GM19438 (cell line): ENCODE data around the gene USH2A.
"Not testable (repeated sequence)": the region's sequence is repeated elsewhere in the genome, so short reads cannot be mapped to it uniquely, and the experiment has no call there.

ENCODE experiments used
- ATAC-seq: cut with Tn5 transposase; IDR thresholded peaks from one replicate; pipeline ENCODE4 v1.9.1; 2021; ENCODE audit warnings: low read depth; ENCODE audit not compliant: unreplicated experiment

The USH2A gene

DNA sequence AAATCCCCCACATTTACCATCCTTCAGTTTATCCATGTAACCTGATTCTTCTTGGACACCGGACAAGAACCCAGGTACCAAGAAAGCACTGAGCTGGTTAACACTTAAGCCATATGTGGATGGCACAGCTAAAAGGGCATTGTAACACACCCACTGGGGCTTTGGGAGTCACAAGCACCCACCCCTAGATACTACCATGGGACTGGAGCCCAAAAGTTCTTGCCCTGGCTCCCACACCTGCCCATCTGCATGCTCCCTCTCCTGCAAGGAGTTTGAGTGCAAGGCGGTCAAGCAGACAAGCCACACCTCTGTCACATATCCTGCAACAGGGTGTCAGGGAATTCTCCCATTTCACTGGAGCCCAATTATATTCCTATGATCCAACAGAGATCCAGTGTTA lies 270.1 kb downstream of the USH2A start:
- ATAC-seq, result no peak

DNA sequence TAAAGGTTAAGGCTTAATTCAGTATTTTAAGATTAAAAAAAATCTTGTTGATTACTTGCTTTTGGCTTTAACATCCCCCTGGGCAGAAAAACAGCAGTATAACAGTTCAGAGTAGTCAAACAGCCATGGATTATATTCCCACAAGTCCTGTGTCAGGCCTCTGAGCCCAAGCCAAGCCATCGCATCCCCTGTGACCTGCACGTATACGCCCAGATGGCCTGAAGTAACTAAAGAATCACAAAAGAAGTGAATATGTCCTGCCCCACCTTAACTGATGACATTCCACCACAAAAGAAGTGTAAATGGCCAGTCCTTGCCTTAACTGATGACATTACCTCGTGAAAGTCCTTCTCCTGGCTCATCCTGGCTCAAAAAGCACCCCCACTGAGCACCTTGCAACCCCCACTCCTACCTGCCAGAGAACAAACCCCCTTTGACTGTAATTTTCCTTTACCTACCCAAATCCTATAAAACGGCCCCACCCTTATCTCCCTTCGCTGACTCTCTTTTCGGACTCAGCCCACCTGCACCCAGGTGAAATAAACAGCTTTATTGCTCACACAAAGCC lies 277.7 kb downstream of the USH2A start:
- ATAC-seq, result not testable (repeated sequence)

DNA sequence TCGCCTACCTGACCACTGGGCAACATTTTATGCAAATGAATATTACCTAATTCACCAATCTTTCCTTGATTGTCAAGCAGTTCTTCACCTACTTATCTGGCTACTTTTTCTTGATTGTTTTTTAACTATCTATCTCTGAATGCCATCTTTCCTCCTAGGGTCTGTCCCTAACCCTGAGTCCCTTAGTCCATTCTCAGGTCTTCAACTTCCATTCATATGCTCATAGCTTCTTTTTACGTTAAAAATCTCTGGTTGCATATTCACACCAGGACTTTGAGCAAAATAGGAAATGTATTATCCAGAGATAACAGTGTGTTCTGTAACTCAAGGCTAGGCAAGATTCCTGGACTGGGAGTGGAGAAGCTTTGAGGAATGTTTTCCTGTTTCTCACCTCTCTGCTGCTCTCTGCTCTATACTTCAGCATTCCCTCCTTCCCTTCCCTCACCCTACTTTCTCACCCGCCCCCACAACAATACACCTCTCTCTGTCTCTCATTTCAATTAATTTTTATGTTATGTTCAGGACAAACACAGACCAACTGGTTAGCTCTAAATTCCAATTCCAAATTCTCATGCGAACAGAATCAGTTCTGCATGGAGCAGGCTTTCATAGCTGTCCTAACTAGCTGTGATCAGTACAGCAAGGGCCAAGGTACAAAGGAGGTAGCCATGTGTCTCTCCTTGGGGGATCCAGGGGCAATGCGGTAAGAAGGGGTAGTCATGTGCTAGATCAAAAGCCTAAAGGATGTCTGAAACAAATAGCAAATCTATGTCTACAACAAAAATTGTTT lies 278.4 kb downstream of the USH2A start:
- ATAC-seq, result no peak

DNA sequence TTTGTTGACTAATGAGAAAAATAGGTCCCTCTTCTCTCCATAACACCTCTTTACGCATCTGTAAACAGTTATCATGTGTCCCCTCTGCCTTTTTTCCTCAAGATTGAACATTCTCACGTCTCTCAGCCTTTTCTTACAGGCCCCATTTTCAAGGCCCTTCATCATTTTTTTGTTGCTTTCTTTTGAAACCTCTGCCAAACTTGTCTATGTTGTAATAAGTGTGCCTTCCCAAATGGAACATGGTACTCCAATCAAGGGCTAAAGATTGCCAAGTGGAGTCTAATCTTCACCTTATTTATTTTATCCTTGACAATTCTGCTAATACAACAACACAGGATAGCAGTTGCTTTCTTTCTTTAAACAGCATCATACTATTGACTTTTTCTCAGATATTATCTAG lies 280.3 kb downstream of the USH2A start:
- ATAC-seq, result no peak

DNA sequence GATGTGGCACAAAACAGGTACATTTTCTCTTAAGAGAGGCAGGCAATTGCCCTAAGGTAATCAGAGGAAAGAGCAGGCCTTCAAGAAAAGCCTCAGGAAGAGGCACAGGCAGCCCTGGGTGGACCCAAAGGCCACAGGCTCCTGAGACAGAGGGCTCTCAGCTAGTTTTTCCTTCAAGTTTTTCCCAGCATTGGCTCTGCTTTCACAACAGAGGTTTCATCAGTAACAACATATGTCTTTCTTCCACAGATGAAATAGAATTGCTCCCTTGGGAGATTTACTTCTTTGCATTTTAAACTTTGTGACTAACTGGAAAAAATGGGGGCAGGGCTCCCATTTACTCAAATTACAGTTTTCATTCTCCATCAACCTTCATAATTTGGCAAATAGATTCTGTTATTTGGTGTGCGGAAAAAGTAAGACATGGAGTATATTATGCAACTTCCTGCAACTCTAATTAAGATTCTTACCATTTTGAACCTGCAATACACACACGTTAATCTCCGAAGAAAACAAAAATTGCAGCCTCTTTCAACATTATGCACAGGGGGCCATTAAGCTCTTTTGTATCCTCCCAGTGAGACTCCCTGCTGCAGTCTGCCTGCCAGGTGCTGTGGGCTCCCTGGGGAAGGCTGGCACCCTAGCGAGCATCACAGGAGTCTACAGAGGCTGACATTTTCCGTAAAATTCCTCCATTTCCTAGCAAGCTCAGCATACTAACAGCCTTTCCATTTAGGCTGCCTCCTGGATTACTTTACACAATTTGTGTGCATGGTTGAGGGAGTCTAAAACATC lies 282.3 kb downstream of the USH2A start:
- ATAC-seq, result no peak

DNA sequence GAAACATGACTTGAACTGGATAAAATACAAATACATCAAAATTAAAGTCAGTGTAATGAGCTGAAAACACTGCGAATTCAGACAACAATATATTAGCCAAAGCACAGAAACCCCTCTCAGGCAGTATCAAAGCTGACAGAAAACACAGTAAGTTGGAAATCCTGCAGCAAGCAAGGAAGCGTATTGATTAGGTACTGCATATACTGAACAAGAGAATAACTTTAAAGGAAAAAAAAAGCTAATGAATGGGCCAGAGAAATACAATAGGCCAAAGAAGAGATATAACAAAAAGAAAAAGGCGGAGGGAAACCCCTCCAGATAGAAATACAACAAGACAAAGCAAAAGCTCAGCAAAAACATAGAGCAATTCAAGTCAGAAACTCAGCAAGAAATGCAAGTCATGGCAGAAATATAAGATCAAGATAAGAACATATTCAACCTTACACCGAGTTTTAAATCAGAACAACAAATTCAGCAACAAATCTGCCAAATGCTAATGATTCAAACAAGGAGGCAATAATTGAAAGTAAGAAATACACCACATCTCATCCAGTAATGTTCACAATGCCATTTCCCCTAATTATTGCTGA lies 299.0 kb downstream of the USH2A start:
- ATAC-seq, result no peak

DNA sequence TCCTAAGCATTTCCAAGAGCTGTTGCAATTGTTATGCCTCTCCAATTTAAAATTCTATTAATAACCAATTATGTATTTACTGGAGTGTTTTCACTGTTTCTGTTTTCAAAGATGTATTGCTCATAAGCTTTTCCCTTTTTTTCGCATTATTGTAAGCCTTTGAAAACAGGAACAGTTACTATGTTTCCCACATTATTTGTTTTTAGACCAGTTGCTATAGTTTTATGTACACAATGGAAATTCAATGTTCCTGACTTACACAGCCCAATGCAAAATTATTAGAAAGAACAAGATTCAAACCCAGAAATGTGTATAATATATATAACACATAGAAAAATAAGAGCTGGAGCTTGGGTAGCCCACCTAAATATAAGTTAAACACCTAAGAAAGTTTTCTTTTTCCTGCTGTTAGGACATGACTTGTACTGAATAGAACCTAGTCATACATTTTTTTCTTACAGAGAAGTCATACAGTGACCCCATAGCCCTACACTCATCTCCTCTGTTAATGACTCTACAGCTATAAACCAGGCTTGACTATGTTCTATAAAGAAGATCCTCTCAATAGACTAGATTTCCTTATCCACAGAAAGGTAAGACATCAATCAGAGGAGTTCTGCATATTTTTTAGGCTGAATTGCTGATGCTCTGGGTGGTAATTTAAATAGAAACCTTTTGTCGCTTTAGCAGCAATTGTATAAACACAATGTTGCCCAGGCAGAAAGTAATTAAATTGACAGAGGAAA lies 299.6 kb downstream of the USH2A start:
- ATAC-seq, result no peak

DNA sequence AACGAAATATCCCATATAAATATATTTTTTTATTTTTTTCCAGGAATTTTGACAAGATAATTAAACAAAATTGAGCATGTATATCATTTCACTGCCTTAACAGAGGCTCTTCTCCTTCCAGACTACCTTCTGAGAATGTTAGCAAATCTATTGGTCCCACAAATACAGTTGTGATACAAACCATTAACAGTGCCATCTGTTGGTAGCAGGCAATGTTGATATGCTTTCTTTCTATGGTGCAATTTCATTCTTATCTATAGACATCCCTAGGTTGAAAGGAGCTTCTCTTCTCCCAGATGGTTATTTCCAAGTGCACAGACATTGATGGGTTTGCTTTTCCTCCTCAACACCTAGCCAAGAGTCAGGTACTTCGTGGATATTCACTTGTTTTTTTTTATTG lies 303.6 kb downstream of the USH2A start:
- no peak for ATAC-seq

DNA sequence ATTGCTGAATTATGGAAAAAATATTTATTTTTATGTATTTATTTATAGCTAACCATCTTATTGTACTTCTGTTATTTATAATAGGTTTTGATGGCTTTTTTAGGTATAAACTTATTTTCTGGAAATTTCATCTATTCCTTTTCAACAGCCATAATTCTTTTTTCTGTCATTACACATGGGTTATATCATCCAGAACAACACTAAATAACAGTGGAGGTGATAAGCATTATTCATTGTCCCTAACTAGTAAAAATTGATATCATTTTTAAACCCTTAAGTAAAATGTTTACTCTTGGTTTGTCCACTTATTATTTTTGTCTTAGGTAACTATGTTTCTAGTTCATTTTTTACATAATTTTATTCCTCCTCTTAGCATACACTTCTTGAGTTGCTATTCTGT lies 309.1 kb downstream of the USH2A start:
- no peak for ATAC-seq

DNA sequence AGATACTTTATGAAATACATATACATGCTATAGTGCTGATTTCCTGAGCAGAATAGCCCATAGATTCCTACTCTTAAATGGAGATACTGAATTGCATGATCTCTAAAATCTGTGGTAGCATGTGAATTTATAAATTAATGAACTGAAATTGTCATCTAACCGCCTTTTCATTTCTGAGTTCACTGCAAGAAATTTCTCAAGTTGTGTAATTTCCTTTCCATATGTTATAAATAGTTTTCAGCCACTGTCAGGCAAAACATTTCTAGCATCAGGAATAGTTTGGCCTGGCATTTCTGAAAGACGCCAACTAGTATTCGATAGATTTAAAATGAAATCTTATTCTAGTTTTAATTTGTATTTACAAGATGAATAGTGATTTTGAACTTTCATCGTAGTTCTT lies 310.1 kb downstream of the USH2A start:
- no peak for ATAC-seq

DNA sequence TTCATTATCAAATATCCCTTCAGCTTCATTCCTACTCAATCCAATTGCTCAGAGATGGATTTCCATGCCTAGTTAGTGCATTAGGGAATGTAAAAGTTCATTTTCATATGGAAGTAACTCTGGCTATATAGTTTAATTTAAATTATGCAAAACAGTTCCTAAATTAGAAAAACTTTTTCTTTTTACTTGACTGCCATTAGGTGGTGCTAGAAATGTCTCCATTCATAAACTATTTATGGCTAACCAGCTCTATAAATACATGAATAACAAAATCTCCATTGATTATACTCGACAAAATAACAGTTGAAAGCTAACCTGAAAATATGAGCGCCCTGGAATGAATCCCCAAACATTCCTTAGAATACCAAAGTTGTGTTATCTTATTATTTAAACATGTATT lies 311.4 kb downstream of the USH2A start:
- ATAC-seq, result no peak

DNA sequence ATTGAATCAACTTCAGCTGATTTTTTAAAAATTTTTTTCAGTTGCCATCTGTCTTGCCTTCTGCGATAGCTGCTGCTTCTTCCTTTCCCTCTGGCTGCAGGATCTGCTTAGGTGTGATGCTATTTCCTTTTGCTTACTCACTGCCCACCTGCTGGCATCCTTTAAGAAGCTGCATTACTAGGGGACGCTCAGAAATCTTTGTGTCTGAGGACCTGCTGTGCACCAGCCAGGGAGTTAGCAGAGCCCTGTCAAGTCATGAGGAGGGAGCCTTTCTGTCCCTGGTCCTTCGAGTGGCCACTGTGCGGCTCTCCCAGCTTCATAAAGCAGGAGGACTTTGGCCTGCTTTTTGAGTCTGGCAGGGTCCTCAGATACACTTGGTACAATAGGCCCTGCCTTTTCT lies 327.8 kb downstream of the USH2A start:
- ATAC-seq, result no peak

DNA sequence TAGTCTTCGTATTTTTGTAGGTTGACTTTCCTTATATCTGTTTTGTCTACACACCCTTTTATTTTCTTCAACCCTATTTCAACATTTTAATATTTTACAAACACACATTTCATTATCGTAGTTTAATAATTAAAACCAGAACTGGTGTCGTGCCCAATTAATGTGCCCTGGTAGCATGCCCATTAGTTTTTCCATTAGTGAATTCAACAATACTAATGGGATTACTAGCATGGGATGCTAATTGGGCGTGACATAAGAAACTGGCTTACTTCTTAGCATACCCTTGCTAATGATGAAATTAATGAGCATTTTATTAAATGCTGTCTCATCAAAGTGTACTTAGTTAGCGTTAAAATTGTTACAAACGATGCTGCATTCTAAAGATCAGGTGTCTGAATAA lies 332.7 kb downstream of the USH2A start:
- ATAC-seq, result no peak

DNA sequence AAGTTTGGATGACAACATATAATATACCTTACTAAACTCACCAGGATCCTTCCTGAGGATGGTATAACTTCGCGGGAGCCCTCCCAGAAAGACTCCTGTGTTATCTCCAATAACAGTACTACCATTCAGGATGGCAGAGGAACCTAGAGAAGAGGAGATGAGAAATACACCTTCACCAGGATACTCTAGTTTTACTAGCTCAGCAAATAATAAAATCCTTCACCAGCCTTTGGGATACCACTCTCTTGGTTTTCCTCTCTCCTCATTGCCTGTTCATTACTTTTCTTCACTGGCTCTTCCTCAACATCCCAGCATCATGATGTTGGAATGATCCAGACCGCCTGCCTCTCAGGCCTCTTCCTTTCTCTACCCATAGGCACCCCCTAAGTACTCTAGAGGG lies 336.6 kb downstream of the USH2A start:
- no peak for ATAC-seq

DNA sequence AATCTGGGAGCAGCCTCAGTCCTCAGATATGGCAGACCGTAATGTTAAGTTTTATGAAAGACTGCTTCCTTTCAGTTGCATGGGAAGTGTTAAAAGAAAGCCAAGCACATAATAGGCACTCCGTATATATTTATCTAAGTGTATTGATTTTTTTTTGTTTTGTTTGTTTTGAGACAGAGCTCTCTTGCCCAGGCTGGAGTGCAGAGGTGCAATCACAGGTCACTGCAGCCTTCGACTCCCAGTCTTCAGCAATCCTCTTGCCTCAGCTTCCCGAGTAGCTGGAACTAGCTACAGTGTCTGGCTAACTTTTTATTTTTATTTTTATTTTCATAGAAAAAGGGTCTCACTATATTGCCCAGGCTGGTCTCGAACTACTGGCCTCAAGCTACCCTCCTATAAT lies 341.8 kb downstream of the USH2A start:
- no peak for ATAC-seq

DNA sequence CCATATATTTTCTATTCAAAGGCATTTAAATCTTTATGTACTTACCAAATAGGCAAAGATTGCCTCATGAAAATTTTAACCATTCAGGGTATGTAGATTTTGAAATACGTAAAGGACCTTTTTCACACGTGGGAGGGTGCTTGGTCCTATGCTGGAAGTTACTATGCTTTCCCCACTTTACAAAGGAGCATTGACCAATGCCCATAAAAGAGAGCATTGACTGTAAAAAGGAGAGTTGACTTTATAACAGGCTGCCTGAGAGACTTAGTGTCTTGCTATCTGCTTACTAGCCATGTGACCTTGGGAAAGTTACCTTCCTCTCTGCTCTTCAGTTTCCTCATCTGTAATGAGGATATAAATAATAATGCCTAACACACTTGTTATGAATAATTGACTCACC lies 346.5 kb downstream of the USH2A start:
- no peak for ATAC-seq

DNA sequence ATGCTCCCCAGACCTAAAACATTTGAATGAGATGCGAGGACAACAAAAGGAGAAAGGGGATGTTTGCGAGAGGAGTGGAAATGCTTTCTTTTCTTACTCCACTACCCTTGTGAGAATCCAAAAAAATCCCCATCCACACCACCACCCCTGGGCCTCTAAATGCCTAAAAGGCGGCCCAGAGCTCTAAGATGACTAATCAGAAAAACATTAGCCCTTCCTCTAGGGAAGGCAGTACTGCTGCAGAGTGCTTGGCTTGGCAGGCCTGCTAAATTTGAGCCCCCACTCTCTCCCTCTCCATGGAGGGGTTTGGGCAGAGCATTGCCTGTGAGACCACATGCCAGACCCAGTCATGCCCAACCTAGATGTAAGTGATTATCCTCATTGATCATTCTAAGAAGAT lies 347.9 kb downstream of the USH2A start:
- no peak for ATAC-seq

DNA sequence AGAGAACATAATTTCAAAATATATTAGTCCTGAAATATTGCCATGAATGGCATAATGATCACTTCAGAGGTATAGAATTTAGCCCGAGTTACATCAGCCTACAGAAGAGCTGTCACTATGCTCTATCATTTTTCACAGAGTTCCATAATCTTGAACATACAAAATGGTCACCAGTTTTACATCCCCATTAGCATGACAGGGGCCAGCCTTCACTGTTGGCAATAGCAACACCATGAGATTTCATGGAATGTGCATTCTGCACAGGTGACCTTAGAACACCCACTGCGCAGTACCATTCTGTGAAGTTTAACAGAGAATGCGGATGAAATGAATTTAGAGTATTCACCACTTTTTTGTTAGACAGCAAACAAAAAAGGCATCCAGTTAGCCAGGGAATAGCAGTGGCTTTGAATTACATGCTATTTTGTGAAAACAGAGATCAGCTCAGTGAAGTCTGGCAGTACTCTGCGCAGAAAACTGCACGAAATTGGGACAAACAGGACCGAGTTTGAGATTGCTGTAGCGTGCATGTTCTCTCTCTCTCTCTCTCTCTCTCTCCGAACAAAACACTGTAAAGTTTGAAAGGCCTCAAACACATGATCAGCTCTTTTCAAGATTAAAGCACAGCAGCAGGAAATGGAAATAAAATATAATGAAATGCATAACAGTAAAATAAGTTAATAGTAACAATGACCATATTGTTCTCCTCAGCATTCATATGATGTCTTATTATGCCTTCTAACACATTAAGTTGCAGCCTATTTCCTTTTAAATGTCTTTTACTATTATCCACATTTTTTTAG lies 349.3 kb downstream of the USH2A start:
- ATAC-seq, result no peak

DNA sequence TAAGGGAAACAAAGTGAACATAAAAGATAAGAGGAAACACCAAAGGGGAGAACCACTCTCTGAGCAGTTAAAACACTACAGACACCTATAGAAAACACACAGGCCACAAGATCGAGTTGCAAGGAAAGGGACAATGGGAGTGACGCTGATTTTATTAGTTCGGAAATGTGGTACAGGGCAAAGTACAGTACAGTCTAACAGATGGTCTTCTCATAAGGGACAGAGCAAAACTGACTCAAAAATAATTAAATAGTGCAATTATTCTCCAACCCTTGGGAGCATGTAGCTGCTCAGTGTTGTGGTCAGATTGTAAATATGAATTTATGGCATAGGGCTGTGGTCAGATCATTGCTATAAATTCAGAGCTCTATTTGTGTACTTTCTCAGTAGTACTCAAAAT lies 352.0 kb downstream of the USH2A start:
- no peak for ATAC-seq

DNA sequence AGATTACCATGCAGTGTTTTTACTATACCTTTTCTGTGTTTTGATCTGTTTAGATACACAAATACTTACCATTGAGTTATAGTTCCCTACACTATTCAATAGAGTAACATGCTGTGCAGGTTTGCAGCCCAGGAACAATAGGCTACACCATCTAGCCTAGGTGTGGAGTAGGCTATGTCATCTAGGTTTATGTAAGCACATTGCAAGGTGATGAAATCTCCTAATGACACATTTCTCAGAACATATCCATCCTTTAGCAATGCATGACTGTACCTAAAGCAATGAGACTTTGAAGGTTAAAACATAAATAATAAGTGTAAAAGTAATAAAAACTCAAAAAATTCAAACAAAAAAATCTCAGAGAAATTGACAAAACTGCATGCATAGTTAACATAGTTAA lies 358.6 kb downstream of the USH2A start:
- no peak for ATAC-seq
